Left colon (tissue), 2 donors: Measurements from ENCODE around the gene PRPF39. TPM values are rescaled to one million over a fixed set of nuclear protein-coding genes. Genes with fewer than 3 reads are reported as not detected.
A peak's percentile ranks its signal among the peaks of the same experiment; 100 is the strongest.
"Not testable (repeated sequence)": the region's sequence is repeated elsewhere in the genome, so short reads cannot be mapped to it uniquely, and the experiment has no call there.

Source experiments
- ATAC-seq: fragments of 200-7000 bp; cut with Tn5 transposase; one replicate; pipeline ENCODE4 v1.9.1; 2020; ENCODE audit warnings: mild to moderate bottlenecking, moderate library complexity
- DNase-seq, 2 donors: peaks; one replicate each; pipeline ENCODE4 v3.0.0-alpha.2; 2020
- intact Hi-C, 2 donors: fragments of 100-400 bp; cut with DNase I in 1 of 2; cut with micrococcal nuclease in 1 of 2; formaldehyde crosslinking; loops; one replicate each; pipeline versions ENCODE4 v1.11.2 to v1.14.0; 2022; cut with DNase I, micrococcal nuclease
- total RNA-seq, 2 donors: library from RNA; stranded (reverse); fragmentation: NEBNext Ultra II Directional; extraction: Animal tissue kit (Norgen Biotek cat#: 25700); gene quantifications; one replicate each; pipeline ENCODE4 v1.2.1, GENCODE V29; 2021
- donor health status: DM: no; HTN: no; CAD: no.
- donor health status: DM: yes; HTN: yes; CAD: no.

PRPF39 gene
- total RNA-seq, 2 donors from 2014 or later = 24.4 to 27.0 TPM

GRCh38 chr14:45125754-45126153 lies 41.8 kb downstream of the PRPF39 start:
- ATAC-seq (no peak), DNase-seq (no peak)
- intact Hi-C loops = no loop called here

DNA sequence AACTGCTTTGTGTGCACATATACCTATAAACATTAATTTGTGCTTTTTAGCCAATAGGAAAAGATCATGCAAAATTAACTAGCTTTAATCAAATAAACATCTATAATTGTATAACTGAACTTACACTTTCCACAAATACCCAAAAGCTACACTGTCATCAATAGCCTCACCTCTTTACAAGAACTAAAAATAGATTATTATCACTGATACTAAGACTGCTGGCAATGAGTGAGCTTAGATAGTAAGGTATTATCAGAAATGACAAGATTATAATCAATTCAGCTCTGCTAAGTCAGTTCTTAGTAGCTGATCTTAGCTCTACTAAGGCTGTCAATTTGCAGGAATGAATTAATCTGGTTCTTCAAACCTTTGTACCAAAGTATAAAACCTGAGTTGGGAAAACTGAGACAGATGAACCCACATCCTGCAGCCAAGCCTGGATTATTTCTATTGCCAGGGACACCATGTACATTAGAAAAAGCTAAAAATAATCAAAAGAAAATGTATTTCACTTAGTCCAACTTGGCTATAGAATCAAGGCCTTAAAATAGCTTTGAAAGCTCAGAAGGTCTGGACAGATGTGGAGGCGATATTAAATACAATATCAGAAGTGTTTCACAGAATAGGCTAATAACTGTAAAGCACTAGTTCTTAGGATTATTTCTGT lies 45.2 kb downstream of the PRPF39 start:
- intact Hi-C loops = no loop called here
- ATAC-seq = no peak
- DNase-seq = no peak

- ATAC-seq (peak; percentile 6), DNase-seq (no peak)
- intact Hi-C loops = loop anchor here in 1 of 2 donors (10.0 kb wide), 2 partner anchors 121 to 169 kb away; partner anchors contain the start of genes KLHL28, MIS18BP1 and TOGARAM1
Measured at GRCh38 chr14:45133683-45134050, 49.8 kb downstream of the PRPF39 start.

- peak; percentile 92 for ATAC-seq
- peak; percentile 95 to 99 for DNase-seq
- intact Hi-C loops = loop anchor here in 1 of 2 donors (10.0 kb wide), 2 partner anchors 120 to 170 kb away; partner anchors contain the start of genes KLHL28, MIS18BP1 and TOGARAM1
Measured at GRCh38 chr14:45134051-45134958, 50.4 kb downstream of the PRPF39 start, which contains the start of gene FKBP3. TSS of gene FKBP3 (minus strand) at chr14:45134481. CDS start at chr14:45134456, 25 bp downstream.

DNA sequence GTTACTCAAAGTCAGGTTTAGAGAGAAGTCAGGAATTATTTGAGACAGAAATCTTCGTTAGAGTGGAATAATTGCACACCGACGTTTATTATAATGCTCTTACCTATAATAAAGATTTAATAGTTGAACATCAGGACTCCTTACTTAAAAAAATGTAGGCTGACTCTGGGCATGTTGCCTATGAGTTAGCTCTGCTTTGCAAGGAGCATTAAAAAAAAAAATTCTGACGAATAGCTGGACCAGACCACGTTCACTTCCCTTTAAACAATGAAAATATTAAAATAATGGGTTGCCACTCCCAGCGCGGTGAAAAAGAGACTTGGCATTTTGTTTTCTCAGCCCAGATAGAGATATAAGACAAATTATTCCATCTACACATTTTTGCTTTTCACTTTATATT lies 51.2 kb downstream of the PRPF39 start:
- intact Hi-C loops = loop anchor here in 1 of 2 donors (10.0 kb wide), 2 partner anchors 120 to 170 kb away; partner anchors contain the start of genes KLHL28, MIS18BP1 and TOGARAM1
- ATAC-seq = no peak
- no peak for DNase-seq

GRCh38 chr14:45135659-45136395 lies 51.9 kb downstream of the PRPF39 start, which contains the start of gene FANCM:
TSS of gene FANCM (plus strand) at chr14:45135930. CDS start at chr14:45136032, 102 bp downstream.
- DNase-seq (peak; percentile 90 to 93), ATAC-seq (peak; percentile 74)
- intact Hi-C loops = loop anchor here in 1 of 2 donors (10.0 kb wide), 2 partner anchors 119 to 171 kb away; partner anchors contain the start of genes KLHL28, MIS18BP1 and TOGARAM1

DNA sequence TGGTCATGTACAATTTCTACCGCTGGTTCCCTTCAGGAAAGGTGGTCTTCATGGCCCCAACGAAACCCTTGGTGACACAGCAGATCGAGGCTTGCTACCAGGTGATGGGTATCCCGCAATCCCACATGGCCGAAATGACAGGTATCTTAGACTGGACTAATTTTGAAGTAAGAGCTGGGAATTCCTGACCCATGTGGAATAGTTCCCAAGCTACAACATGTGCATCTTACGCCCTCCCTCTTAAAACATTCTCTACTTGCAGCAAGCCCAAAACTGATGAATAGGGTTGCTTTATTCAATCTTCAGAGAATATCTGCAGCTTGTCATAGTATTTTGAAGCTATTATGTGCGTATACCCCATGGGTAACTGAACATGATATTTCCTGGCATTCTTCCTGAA lies 52.5 kb downstream of the PRPF39 start:
- no peak for DNase-seq
- intact Hi-C loops = loop anchor here in 1 of 2 donors (10.0 kb wide), 2 partner anchors 118 to 172 kb away; partner anchors contain the start of genes KLHL28, MIS18BP1 and TOGARAM1
- ATAC-seq = no peak

- no peak for DNase-seq
- ATAC-seq = no peak
- intact Hi-C loops = no loop called here
Measured at GRCh38 chr14:45140661-45141187, 56.8 kb downstream of the PRPF39 start.

DNA sequence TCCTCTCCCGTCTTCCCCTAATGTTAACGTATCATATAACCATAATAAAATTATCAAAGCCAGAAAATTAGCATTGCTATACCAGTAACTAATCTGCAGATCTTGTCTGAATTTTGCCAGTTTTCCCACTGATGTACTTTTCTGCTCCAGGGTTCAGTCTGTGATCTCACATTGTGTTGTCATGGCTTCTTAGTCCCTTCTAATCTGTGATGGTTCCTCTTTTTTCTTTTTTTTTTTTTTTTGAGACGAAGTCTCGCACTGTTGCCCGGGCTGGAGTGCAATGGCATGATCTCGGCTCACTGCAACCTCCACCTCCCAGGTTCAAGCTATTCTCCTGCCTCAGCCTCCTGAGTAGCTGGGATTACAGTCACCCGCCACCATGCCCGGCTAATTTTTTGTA lies 58.2 kb downstream of the PRPF39 start:
- ATAC-seq, intact Hi-C loops, DNase-seq: not testable (repeated sequence)

- intact Hi-C loops = no loop called here
- no peak for ATAC-seq
- DNase-seq = no peak
Measured at GRCh38 chr14:45144658-45145057, 60.7 kb downstream of the PRPF39 start.

DNA sequence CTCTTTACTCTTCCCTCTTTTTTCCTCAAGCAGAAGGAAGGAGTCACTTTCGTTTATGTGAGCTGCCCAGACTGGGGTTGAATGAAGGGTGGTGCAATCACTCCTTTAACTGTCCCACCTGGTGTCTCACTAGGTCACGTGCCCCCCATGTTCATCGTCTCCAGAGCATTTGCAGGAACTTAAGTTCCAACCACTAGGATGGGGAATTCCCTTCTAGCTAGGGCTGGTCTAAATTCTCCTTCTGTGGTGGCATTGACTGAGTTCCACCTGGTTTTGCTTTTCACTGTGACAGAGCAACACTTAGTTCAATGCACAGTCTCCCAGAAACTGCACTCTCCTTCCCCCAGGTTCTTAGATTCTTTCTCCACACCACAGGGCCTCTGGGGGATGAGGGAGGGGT lies 61.3 kb downstream of the PRPF39 start:
- ATAC-seq (no peak), DNase-seq (no peak)
- intact Hi-C loops = no loop called here

- intact Hi-C loops = no loop called here
Measured at GRCh38 chr14:45149602-45150001, 65.7 kb downstream of the PRPF39 start.

DNA sequence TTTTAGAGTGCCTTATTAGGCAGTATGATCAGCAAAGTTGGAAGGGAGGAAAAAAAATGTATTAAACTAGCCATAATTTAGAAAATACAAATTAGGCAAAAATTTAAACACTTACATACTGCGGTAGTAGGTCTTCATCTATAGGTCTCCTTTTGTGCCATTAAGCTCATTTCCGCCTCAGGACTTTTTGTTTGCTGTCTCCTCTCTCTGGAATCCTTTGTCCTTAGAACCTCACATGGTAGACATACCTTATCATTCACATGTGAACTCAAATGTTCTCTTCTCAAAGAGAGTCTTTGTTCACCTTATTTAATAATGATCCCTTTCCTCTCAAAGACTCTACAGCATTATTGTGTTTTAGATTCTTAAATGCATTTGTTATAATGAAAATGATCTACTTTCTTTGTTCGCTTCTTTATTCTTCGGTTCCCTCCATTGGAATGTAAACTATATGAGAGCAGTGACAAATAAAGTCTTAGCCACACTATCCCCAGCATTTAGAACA lies 66.5 kb downstream of the PRPF39 start:
- intact Hi-C loops = no loop called here
- ATAC-seq (no peak), DNase-seq (no peak)

More at GRCh38 chr14:45149602-45150001, 65.7 kb downstream of the PRPF39 start:
- ATAC-seq (no peak), DNase-seq (no peak)

GRCh38 chr14:45156067-45156466 lies 72.2 kb downstream of the PRPF39 start:
- intact Hi-C loops = no loop called here
- DNase-seq = no peak
- ATAC-seq = no peak
